HG03039 (cell line): ENCODE results near the gene GPANK1.

Experiments
- ATAC-seq: cut with Tn5 transposase; IDR thresholded peaks from one replicate; pipeline ENCODE4 v1.9.1; 2021; ENCODE audit warnings: mild to moderate bottlenecking, moderate library complexity; ENCODE audit not compliant: unreplicated experiment

The GPANK1 gene

DNA sequence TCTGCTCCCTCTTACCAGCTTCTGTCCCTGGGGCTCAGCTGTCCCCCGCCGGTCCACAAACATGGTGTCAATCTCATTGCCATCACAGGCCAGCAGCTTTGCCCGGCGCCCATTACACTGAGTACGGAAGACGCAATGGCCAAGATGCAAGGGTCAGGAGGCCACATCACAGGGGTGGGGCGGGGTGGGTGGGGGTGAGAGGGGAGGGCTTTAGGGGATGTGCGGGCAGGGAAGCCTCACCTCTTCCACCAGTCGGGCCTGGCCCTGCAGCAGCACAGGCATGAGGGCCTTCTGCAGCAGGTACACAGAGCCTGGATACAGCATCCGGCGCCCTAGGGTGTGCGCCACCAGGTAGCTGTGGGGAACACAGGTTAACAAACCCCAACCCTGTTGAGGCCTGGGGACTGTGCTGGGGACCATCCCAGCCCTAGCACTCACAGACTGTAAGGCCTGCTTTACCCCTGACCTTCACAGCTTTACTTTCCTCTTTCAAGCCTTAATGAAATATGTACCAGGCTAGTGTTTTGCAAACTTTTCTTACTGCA lies 26.8 kb upstream of the GPANK1 start:
- ATAC-seq: no peak

DNA sequence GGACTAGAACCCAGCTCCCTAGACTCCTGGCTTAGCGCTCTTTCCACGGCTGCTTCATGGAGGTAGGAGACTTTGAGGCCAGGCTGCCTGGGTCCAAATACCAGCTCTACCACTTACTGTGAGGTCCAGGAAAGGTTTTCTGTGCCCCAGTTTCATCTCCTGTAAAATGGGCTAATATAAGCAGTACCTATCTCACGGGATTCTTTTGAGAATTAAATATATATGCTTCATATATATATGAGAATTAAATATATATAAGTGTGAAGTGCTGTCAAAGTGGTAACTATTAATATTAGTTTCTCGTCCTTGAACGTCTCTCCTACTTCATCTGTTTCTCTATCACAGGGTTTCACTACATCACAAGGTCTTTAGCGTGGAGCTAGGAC lies 26.3 kb upstream of the GPANK1 start:
- no peak for ATAC-seq

DNA sequence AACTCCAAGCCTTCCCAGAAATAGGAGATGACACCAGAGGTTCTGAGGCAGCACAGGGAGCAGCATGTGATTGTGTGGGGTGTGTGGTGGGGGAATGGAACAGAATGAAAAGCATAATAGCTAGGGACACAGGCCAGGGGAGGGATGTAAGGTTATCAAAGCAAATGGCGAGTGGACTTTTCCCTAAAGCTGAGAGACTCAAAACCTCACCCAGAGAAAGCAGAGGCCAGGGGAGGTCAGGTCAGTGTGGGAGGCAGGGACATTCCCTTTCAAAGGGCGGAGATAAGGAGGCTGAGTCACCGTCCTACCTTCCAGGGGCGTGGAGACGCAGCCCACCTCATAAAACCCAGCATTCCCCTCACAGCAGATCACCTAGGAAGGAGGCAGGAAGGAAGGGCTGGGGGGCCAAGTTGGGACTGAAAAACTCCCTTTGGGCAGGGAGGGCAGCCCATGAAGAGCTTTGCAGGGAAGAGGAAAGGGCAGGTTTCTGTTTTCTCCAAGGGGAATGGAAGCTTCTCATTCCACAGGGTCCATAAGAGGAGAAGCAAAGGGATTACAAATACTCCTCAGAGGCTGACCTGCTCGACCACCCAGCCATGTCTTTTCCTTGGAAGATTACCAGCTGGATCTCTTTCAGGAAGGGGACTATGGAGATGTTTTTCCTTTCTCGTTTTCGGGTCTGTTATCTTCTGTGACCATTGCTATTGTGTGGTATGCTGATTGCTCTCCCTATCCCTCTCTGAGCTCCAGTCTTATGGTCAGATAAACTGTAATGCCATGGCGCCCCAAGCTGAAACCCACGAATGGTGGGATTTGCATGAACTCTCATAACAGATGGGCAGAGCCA lies 25.7 kb upstream of the GPANK1 start:
- no peak for ATAC-seq

DNA sequence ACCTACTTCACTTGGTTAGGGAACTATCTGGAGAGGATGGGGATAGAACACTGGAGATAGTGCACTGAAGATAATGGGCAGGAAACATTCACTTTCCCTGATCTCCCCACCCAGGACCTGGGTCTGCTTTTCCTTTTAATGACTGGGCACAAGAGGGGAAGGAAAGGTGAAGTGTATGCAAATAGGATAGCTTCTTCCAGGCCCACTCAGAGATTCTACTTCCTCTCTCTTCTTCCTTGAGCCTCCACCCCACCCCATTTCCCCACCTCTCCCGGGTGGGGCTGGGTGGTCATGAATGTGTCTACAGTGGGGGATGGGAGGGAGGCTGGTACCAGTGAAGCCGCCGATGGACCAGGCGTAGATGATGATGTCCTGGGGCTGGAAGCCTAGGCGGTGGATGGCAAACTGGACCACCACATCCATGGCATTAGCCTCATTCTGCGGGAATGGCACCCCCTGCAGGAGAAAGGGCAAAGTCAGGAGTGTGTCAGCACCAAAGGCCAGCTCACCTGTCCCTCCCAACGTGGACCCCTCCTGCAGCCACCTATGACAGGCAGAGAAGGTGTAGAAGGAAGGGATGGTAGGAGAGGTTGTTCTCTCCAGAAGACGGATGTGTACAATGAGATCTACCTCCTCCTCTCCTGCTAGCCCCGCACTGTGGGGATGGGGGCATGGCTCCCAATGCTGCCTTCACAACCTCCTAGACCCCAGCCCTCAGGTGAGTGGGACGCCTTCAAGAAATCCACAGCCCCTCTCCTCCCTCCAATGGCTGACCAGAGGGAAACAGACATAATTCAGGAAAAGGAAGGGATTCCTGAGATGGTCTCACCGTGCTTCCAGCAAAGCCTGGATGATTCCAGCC lies 24.7 kb upstream of the GPANK1 start:
- no peak for ATAC-seq

DNA sequence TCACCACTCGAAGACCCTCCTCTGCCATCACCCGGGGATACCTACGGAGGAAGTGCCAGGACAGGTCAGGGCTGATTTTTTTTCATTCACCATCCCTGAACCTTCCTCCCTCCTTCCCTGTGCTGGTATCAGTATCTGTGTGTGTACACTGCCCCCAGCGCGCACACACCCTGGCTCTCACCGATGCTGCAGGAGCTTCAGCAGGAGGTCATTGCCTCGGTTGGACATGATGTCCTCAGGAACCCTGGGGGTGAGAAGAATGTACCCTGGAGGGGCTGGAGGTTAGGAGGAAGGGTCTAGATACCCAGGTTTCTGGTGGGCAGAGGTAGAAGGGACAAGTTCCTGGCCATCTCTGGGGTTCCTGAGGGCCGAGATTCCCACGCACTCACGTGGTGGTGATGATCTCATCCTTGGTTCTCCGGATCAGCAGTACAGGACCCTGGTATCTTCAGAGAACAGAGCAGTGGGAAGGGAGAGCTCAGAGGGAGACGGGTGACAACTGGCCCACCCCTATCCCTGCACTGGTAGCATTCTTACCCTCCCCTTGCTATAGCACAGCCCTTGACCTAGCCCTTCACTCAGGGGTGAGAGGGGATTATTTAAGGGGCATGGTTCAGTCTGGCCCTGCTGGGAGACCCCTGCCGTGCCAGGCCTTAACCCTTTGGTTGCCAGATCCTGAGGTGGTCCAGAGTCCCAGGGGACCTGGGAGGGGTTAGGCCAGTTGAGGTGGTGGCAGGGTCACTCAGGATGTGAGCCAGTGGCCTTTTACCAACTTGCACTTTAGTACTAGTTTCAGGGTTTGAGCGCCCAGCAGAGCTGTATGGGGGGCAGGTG lies 23.3 kb upstream of the GPANK1 start:
- ATAC-seq: no peak

DNA sequence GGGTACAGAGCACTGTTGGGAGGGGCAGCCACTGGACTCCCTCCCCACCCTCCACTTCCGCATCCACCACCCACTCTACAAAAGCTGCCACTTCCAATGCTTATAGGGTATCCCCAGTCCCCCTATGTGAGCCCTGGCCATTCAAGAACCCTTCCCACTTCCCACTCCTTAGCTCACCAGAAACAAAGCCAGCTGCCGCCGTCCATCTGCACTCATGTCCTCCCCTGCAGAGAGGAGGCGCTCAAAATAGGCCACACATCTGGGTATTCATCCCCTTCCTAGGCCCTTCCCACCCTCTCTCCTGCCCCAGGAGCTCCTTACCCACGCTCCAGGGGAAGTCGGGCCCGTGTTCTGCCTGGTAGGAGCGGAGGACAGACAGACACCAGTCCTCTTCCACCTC lies 22.5 kb upstream of the GPANK1 start:
- no peak for ATAC-seq

DNA sequence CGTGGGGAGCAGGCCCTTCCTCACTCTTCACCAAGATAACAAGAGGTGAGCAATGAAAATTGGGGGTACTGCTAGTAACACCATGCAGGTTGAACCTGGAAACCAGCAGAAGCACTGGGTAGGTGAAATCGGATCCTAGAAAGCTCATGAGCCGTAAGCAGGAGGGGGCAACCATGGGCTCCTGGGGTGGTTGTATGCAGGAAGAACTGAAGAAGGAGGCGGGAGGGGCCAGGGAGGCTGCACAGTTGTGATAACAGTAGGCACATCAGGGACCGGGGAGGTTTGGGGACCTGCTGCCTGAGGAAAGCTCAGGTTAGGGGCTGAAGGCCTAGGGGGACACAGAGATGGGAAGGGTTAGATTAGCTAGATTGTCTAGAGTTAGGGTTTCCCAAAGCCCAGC lies 21.7 kb upstream of the GPANK1 start:
- no peak for ATAC-seq

DNA sequence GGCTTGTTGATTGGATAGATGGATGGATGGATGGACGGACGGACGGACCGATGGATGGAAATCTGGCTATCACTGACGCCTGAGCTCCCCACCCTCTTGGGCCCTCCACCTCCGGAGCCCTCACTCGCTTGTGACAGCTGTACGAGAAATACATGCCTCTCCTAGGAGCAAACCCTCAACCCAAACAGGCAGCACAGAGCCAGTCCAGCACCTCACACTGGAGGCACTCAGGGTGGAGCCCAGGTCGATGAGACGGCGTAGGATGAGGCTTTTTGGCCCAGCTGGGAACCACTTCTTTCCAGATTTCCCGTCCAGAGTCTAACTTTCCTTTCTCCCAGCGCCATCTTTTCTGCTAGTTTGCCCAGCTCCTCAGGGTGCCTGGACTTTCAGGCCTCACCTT lies 18.8 kb upstream of the GPANK1 start:
- no peak for ATAC-seq

DNA sequence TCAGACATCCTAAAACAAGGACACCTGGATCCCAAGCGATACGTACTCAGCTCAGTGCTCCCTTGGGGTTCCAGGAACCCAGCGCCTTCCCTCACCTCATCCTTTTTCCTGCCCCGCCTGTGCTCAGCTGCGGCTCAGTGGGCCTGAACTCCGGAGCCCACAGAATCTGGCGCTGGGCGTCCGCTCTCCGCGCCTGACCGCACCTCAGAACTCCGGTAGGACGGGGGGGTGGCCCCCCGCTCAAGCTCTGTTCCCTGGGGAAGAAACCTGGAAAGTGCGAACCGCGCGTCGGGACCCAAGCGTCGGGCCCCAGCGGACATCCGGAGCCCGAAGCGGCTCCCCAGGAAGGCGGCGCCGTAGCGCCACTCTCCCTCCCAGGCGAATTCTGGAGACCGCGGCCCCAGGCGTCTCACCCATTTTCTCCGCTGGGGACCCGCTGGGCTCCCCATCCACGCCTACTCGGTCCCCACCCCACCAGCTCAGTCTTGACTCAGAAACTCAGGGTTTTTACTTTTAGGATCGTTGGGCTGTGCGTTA lies 16.4 kb upstream of the GPANK1 start:
- ATAC-seq: no peak

DNA sequence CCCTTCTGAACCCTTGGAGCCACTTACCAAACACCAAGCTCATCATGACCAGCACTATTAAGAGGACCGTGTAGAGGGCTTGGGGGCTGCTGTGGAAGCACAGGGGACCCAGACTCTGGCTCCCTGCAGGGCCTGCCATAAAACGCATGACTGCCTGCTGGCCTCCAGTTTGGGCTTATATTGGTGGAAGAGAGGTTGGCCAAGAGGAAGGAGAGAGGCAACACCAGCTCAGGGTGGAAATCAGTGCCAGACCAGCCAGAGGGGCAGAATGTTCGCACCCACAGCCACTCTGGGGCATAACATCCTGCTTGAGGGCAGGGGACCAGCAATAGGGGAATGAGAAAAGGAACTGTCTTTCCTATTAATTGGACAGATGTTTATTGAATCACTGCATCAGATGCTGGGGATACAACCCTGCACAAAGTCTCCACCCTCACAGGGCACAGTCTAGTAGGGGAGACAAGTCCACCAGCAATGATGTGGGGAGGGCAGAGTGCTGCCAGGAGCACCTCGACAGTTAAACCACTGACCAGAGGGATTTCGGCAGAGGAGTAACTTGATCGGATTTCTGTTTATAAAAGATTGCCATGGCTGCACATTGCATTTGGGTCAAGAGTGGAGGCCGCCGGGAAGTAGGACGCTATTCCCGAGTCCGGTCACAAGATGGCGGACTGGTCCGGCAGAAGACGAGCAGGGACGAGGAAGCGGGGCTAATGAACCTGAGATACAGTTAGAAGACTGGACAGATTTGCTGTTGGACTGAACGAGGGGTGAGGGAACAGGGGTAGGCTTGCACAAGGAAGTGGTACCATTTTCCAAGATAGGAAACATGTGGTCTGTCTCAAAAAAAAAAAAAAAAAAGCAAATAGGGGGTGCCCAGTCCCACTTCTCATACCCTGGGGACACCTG lies 15.7 kb upstream of the GPANK1 start, which contains the start of gene LY6G5C:
Gene LY6G5C (minus strand): TSS at position 842 of the 909 bp plus-strand sequence. CDS start 694 bp downstream, at position 148.
- no peak for ATAC-seq

DNA sequence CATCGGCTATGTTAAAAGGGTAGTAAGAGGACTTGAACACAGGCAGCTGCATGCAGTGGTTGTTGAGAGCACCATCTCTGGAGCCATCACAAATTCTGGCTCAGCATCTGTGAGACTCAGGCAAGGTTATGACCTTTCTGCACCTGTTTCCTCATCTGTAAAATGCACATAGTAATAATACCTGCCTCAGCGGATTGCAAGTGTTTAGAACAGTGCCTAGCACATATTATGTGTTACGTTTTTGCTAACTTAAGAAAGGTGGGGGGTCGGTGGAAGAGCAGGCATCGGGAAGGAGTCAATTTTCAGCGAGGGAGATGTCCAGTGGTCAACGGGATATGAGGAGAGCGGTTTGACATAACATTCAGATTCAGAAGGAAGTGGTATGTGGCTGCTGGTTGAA lies 13.2 kb upstream of the GPANK1 start:
- ATAC-seq: no peak

DNA sequence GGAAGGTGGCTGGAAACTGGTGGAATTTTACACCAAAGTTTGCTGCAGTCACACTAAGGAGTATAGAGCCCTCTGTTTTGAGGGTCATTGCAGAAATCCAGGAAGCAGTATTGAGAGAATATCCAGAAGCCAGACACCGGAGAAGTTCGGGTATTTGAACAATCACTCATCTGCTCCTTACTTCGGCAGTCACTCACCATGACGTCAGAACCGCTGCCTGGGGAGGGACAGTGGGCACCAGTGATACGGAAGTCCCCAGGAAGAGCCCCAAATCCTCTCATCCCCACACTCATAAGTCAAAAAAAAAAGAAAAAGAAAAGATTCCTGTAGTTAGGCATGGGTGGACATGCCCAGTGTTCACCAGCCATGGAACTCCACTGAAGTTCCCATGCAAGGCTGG lies 12.1 kb upstream of the GPANK1 start:
- ATAC-seq: no peak

DNA sequence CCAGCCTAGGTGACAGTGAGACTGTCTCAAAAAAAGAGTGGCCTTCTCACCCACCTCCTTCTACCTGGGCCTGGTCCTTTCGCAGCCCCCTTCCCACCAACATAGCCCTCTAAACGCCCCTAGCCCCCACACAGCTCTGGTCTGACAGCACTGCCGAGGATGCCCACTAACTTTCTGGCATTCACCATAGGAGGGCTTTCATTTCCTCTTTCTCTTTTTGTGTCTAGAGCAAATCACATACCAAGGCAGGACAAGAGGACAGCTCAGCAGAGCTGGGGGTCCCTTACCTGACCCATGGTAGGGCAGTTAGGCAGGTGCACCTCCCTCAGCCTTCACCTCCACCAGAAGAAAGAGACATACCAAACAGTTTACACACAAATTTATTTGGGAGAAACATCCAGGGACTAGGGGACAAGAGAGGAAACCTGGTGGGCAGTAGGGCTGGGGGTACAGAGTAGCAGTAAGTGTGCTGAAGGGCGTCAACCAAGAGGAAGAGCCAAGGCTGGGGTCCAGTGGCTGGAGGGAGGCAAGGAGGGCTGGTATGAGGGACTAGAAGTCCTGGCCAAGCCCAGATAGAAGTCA lies 11.6 kb upstream of the GPANK1 start:
- ATAC-seq: no peak

DNA sequence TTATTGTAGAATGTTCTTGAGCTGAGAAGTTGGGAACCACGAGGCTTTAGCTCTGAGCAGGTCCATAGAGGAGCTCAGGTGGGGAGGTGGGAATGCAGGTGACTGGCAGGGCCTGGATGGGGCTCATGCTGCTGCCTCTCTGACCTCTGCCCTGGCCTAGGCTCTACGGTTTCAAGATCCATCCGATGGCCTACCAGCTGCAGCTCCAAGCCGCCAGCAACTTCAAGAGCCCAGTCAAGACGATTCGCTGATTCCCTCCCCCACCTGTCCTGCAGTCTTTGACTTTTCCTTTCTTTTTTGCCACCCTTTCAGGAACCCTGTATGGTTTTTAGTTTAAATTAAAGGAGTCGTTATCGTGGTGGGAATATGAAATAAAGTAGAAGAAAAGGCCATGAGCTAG lies 4.9 kb upstream of the GPANK1 start, which contains the start of gene LY6G5B:
Gene LY6G5B (plus strand): TSS at position 301 of the 400 bp plus-strand sequence. CDS start 975 bp downstream, outside the sequence.
- no peak for ATAC-seq

DNA sequence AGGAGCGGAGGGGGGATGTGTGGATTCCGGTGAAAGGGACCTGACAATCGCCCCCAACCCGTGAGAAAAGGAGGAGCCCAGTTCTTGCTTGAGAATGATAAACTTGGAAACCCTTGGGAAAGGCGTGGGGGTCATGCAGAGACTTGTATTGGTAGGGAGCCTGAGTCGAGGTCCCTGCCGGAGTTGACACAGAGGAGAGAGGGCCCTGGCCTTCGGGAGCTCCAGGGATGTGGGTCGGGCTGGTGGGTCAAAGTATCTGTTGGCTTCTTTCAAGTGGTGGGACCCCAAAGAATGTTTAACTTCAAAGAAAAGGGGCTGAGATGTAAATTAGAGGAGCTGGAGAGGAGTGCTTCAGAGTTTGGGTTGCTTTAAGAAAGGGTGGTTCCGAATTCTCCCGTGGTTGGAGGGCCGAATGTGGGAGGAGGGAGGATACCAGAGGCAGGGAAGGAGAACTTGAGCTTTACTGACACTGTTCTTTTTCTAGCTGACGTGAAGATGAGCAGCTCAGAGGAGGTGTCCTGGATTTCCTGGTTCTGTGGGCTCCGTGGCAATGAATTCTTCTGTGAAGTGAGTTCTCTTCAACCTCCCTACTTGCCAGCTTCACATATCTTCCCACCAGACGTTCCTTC lies 1.7 kb upstream of the GPANK1 start:
- no peak for ATAC-seq

DNA sequence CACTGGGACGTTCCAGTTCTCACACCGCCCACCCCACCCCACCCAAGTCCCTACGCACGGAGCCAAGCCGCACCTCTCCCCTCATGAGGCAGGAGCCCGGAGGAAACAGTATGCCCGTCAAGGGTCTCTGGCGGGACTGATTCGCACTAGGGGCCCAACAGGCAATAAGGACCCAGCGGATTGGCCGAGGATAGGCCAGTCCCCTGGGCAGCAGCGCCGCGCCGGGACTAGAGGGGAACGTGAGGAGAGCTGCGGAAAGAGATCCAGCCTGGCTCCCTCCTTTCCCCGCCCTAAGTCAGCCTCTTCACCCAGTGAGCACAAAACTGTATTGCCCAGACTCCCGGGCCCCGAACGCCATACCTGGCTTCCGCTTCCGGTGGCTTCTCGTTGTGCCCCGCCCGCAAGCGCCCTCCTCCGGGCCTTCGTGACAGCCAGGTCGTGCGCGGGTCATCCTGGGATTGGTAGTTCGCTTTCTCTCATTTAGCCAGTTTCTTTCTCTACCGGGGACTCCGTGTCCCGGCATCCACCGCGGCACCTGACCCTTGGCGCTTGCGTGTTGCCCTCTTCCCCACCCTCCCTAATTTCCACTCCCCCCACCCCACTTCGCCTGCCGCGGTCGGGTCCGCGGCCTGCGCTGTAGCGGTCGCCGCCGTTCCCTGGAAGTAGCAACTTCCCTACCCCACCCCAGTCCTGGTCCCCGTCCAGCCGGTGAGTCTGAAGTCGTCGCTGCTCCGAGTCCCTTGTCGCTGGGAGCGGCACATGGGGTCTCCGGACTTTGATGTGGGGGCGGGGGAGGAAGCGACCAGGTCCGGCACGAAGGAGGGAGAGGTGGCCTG lies 922 bp upstream of the GPANK1 start, which contains the start of gene CSNK2B:
Gene CSNK2B (plus strand): TSS at position 580 of the 836 bp plus-strand sequence. CDS start 752 bp downstream, outside the sequence.
- ATAC-seq: peak; percentile 69

DNA sequence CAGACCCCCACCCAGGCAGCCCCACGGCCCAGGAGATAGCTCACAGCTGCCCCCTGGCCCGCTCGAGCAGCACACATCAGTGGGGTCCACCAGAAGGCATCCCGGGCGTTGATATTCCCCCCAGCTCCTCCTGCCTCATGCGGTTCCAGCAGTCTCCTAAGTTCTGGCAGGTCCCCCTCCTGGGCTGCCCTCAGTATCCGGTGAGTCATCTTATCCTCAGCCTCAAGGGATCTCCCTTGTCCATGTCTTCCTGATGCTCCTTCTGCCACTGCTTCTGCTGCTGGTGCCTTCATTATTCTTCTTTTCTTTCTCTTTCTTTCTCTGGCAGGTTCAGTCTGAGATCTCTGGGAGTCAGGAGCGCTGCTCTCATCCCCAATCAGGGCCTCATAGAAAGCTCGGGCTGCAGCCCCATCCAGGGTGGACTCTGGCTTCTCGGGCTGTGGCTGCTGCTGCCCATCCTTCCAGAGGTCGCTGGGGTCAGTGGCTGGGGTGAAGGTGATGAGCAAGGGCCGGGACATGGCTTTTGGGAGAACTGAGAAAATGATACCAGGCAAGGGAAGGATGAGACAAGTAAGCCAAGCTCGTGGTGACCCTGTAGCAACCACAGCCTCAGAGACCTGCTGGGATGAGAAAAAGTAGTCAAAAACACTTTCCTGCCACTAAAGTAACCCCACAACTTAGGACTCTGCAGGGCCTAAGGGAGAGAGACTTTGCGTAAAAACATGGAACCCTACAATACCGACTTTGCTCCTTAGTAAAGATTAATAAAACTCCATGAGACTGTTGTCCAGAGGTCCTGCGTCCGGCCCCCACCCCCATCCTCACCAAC lies 622 bp downstream of the GPANK1 start:
- ATAC-seq: no peak
